Stimulated activated CD4-positive, alpha-beta T cell treated with anti-CD3 and anti-CD28 coated beads, TNF-alpha, amount 100 ng/mL, for 48 hours (primary cell): Measurements from ENCODE around the gene ZSCAN5C.
A peak's percentile ranks its signal among the peaks of the same experiment; 100 is the strongest.
"Not testable (repeated sequence)": the region's sequence is repeated elsewhere in the genome, so short reads cannot be mapped to it uniquely, and the experiment has no call there.

ENCODE experiments used
- DNase-seq, 3 donors: peaks; one replicate each; pipeline ENCODE4 v3.0.0-alpha.2; 2020; ENCODE audit warnings: low read depth in 3 of 3

Gene ZSCAN5C, protein sequence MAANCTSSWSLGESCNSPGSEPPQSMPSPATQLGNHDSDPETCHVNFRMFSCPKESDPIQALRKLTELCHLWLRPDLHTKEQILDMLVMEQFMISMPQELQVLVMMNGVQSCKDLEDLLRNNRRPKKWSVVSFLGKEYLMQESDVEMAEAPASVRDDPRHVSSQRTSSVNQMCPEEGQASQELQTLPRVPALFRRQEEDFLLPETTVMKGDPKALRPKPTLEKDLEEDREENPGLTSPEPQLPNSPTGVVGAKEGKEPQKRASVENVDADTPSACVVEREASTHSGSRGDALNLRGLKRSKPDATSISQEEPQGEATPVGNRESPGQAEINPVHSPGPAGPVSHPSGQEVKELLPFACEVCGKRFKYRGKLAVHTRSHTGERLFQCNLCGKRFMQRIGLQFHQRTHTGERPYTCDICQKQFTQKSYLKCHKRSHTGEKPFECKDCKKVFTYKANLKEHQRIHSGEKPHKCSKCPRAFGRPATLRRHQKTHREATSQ

GRCh38 chr19:56201973-56202372 is at the start of gene ZSCAN5C:
ZSCAN5C (plus strand) TSS chr19:56202273; CDS start chr19:56205914, 3,641 bp downstream.
- DNase-seq, result no peak

GRCh38 chr19:56152644-56153043 is 49.4 kb upstream of the ZSCAN5C start:
- DNase-seq, result no peak

- no peak for DNase-seq
Measured at GRCh38 chr19:56153507-56153906, 48.6 kb upstream of the ZSCAN5C start.

GRCh38 chr19:56155124-56155687 is 46.9 kb upstream of the ZSCAN5C start:
- DNase-seq, result no peak

DNA sequence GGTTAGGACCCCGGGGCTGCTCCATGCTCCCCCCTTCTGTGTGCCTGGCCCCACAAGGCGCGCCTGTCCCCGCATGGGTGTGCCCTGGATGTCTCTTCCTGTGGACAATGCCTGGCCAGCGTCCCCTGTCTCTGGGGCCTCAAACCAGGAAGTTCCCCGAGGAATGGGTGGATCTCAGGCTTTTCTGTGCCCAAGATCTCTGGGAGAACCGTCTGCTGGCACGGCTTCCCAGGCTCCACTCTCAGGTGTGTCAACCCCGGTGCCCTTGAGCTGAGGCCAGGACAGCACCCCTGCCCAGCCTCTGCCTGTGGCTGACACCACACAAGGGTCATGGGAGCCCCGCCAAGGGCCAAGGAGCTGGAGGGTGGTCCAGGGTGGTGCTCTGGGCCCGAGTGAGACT is 45.3 kb upstream of the ZSCAN5C start:
- DNase-seq, result no peak

GRCh38 chr19:56158170-56158757 is 43.8 kb upstream of the ZSCAN5C start:
- DNase-seq, result no peak

- DNase-seq, result no peak
Measured at GRCh38 chr19:56159009-56159559, 43.0 kb upstream of the ZSCAN5C start.

DNA sequence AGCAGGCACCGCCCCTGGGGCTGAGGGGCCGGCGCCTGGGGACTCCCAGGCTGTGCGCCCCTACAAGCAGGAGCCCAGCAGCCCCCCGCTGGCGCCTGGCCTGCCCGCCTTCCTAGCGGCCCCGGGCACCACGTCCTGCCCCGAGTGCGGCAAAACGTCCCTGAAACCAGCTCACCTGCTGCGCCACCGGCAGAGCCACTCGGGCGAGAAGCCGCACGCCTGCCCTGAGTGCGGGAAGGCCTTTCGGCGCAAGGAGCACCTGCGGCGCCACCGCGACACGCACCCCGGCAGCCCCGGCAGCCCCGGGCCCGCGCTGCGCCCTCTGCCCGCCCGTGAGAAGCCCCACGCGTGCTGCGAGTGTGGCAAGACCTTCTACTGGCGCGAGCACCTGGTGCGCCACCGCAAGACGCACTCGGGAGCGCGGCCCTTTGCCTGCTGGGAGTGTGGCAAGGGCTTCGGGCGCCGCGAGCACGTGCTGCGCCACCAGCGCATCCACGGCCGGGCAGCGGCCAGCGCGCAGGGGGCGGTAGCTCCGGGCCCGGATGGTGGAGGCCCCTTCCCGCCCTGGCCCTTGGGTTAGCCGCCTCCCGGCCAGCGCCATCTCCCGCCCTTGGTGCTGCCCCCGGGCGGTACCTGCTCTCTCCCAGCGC is 42.3 kb upstream of the ZSCAN5C start:
- no peak for DNase-seq

DNA sequence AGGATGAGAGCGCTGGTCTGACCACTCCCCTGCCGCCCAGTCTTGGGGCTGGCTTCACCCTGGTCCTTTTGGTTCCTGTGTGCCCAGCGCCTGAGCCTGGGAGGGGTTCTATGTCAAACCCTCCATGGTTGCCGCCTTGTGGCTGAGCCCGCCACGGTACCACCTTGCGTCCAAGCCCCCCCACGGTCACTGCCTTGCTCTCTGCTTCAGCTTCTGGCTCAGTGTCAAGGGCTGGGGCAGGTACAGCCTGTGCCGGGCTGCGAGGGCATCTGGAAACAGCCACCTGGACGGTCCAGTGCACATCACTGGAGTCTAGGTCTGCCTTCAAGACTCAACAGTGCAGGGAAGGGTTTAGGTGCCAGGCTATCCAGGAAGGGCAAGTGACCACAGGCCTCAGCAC is 40.5 kb upstream of the ZSCAN5C start:
- DNase-seq, result no peak

DNA sequence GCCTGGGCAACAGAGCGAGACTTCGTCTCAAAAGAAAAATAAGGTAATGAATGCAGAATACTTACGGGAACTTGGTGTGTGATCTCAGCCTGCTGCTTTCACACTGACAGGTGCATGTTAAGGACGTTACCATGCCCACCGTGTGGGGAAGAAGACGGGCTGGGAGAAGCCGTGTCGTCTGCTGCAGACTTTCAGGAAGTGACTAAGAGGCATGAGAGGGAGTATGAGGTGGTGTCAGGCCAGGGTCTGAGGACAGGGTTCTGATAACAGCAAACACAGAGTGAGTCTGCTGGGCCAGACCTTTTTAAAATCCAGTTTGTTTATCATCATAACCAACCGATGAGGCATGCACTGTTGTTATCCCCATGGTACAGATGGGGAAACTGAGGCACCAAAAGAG is 39.8 kb upstream of the ZSCAN5C start:
- DNase-seq, result peak in 1 of 3 donors; percentile 29

DNA sequence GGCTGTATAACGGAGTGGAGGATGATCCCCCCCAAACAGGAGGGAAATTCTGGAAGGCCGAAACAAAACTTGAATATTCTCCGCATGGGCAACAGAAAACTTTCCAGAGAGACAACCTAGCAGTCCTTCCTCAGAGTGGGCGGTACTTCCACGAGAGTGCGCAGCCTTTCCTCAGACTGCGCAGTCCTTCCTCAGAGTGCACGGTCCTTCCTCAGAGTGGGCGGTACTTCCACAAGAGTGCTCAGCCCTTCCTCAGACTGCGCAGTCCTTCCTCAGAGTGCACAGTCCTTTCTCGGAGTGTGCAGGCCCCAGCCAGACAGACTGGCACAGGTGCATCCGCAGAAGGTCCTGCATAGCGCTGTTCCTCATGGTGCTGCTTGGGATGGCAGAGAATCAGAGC is 39.0 kb upstream of the ZSCAN5C start:
- DNase-seq, result no peak

DNA sequence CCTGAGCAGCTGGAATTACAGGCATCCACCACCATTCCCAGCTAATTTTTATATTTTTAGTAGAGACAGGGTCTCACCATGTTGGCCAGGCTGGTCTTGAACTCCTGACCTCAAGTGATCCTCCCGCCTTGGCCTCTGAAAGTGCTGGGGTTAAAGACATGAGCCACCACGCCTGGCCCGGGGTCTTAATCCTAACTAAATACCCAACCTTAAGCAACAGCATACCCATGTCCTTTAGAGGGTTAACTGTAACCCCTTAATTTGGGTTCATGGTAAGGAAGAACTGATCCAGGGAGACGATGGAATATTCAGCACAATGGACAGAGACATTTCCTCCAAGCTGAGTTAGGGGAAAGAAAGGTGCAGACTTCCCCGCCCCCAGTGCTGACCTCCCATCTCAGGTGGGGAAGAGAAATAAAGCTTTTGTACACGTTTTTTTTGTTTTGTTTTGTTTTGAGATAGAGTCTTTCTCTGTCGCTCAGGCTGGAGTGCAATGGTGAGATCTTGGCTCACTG is 35.0 kb upstream of the ZSCAN5C start:
- no peak for DNase-seq

DNA sequence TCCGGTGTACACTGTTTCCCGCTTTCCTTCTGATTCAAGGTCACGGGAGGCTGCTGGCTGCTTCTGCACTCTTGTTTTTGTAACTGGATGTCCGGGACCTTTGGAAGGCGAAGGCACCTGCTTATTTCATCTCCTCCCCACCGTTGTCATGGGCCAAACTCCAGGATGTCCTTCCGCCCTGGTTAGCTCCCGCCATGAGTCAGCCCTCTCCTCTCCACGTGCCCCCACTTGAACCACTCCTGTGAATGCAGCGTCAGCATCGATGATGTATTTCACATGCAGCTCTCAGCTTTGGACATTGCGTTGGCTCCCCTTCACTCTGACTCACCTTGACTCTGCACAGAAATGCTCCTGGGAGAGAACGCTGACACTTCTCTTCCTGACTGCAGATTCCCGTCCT is 31.8 kb upstream of the ZSCAN5C start:
- no peak for DNase-seq

- no peak for DNase-seq
Measured at GRCh38 chr19:56174086-56174485, 28.0 kb upstream of the ZSCAN5C start.

GRCh38 chr19:56174550-56174949 is 27.5 kb upstream of the ZSCAN5C start:
- DNase-seq, result no peak

DNA sequence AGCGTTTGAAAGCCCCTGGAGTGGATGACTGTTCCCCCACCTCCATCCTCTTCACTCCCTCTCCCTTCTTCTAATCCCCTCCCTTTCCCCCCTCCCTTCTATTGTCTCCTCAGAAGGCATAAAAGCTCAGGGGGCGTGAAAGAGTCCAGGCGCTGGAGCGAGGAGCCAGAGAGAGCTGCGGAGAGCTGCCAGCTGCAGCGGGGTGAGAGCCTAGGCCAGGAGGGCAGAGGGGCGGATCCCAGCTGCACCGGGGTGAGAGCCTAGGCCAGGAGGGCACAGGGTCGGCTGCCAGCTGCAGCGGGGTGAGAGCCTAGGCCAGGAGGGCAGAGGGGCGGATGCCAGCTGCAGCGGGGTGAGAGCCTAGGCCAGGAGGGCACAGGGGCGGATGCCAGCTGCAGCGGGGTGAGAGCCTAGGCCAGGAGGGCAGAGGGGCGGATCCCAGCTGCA is 26.2 kb upstream of the ZSCAN5C start, which contains the start of gene GALP:
GALP (plus strand) TSS at position 148 of the 447 bp plus-strand sequence. CDS start 1,101 bp downstream, outside the sequence.
- not testable (repeated sequence) for DNase-seq

DNA sequence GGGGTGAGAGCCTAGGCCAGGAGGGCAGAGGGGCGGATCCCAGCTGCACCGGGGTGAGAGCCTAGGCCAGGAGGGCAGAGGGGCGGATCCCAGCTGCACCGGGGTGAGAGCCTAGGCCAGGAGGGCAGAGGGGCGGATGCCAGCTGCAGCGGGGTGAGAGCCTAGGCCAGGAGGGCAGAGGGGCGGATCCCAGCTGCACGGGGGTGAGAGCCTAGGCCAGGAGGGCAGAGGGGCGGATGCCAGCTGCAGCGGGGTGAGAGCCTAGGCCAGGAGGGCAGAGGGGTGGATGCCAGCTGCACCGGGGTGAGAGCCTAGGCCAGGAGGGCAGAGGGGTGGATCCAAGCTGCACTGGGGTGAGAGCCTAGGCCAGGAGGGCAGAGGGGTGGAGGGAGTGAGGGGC is 25.8 kb upstream of the ZSCAN5C start:
- not testable (repeated sequence) for DNase-seq

- no peak for DNase-seq
Measured at GRCh38 chr19:56176881-56177280, 25.2 kb upstream of the ZSCAN5C start.

GRCh38 chr19:56177564-56178243 is 24.4 kb upstream of the ZSCAN5C start:
- DNase-seq, result no peak

DNA sequence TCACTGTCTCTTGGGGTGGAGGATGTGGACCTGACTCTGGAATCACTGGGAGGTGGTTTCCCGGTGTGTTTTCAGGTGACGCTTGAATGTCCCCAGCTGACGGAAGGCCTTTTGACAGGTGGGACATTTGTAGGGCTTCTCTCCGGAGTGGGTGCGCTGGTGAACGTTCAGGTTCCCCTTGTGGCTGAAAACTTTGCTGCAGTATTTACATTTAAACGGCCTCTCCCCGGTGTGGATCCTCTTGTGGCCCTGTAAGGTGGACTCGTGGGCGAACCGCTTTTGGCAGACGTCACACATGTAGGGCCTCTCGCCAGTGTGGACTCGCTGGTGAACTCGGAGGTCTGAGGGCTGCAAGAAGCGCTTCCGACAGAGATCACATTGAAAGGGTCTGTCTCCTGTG is 12.3 kb upstream of the ZSCAN5C start:
- DNase-seq, result no peak

- DNase-seq, result no peak
Measured at GRCh38 chr19:56191115-56191514, 11.0 kb upstream of the ZSCAN5C start.
